Transverse colon (tissue), 4 donors: ENCODE measurements around the gene ZFHX2. TPM values are rescaled to one million over a fixed set of nuclear protein-coding genes. Genes with fewer than 3 reads are reported as not detected.

Experiments
- DNase-seq: peaks from one replicate; pipeline ENCODE4 v3.0.0-alpha.2; 2019
- H3K27ac ChIP-seq, 4 donors: fragments of 200-600 bp; sonication (generic); 2 replicates each; pipeline ENCODE4 v1.5.1; 2016 to 2018; ENCODE audit warnings: inconsistent platforms in 4 of 4
- H3K27me3 ChIP-seq: fragments of 200-600 bp; sonication (generic); 2 replicates; pipeline ENCODE4 v1.5.1; 2017; ENCODE audit warnings: inconsistent platforms
- H3K36me3 ChIP-seq, 4 donors: fragments of 200-600 bp; sonication (generic); 2 replicates each; pipeline ENCODE4 v1.5.1; 2017 to 2019; ENCODE audit warnings: inconsistent platforms in 4 of 4
- H3K4me1 ChIP-seq, 4 donors: fragments of 200-600 bp; sonication (generic); 2 replicates each; pipeline ENCODE4 v1.5.1; 2017 to 2020; ENCODE audit warnings: inconsistent platforms in 4 of 4
- H3K4me3 ChIP-seq, 4 donors: fragments of 200-600 bp; sonication (generic); 1 replicate in 1 of 4; 2 replicates in 3 of 4; pipeline versions ENCODE4 v1.5.1 to v1.6.1; 2017 to 2019; ENCODE audit warnings: inconsistent platforms in 4 of 4
- H3K9me3 ChIP-seq, 2 donors: fragments of 200-600 bp; sonication (generic); 2 replicates each; pipeline ENCODE4 v1.5.1; 2017 to 2019; ENCODE audit warnings: inconsistent platforms in 2 of 2
- EP300 ChIP-seq: sonication (generic); formaldehyde crosslinking; IDR thresholded peaks from one replicate; pipeline ENCODE4 v1.6.1; 2017; ENCODE audit warnings: antibody characterized with exemption, low read depth
- POLR2A ChIP-seq: fragments of 450-650 bp; IDR thresholded peaks from one replicate; pipeline ENCODE4 v1.6.1; 2016; ENCODE audit warnings: antibody characterized with exemption, mild to moderate bottlenecking, moderate library complexity
- POLR2AphosphoS5 ChIP-seq, 3 donors: sonication (generic); formaldehyde crosslinking; IDR thresholded peaks; one replicate each; pipeline ENCODE4 v1.6.1; 2016; ENCODE audit warnings: antibody characterized with exemption in 3 of 3
- WGBS, 2 donors: methylation state at CpG; one replicate each; pipeline ENCODE4 v1.1.5; 2018; ENCODE audit warnings: low coverage in 1 of 2; 5-methylcytosine and 5-hydroxymethylcytosine counted together
- in situ Hi-C, 4 donors: fragments of 200-750 bp; cut with MboI; loops; one replicate each; pipeline versions ENCODE4 v1.15.0 to v1.15.1; 2017; ENCODE audit warnings: low sequenced_read_pairs in 3 of 4, low pct_ligation_motif_present in 1 of 4, low pct_unique_long_range_greater_than_20kb in 1 of 4
- intact Hi-C: fragments of 100-400 bp; cut with DNase I; formaldehyde crosslinking; loops from one replicate; pipeline ENCODE4 v1.15.1; 2023; ENCODE audit warnings: low total_unique reads
- total RNA-seq, 4 donors: library from RNA; depleted of rRNA; stranded (reverse); fragments of >200 nt; gene quantifications; one replicate each; pipeline ENCODE4 v1.1.0, GENCODE V29; 2016
- TF ChIP-seq, protein P1 (sequence below), 5 experiments: fragments of 200-600 bp in 3 of 5; fragments of 450-650 bp in 2 of 5; sonication (generic) in 3 of 5; IDR thresholded peaks; 1 replicate in 2 of 5; 2 replicates in 3 of 5; pipeline ENCODE4 v1.5.1; 2016 to 2017; ENCODE audit warnings: antibody characterized with exemption in 5 of 5, inconsistent platforms in 3 of 5, mild to moderate bottlenecking in 2 of 5, moderate library complexity in 1 of 5

The ZFHX2 gene
- total RNA-seq, 4 donors from 2014 or later, result 0.20 to 1.1 (median 0.68) TPM

DNA sequence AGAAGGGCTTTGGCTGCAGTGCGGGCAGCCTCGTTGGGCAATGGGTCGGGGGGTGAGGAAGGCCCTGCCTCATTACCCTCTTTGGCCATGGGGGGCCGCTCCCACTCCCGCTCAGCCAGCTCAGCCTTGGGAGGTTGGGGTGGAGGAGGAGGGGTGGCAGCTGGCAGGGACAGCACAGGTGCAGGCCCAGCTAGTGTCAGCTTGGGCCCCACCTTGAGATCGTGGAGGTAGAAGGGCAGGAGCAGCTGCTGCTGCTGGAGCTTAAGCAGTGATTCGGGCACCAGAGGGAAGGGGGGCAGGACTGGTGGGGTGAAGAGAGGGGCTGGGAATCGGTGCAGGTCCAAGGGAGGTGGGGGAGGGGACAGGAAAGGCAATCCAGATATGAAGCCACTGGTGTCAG is 26.0 kb downstream of the ZFHX2 start:
- no peaks in the 10 kb centered on the region for H3K36me3 ChIP-seq
- TF ChIP-seq, protein P1, sequence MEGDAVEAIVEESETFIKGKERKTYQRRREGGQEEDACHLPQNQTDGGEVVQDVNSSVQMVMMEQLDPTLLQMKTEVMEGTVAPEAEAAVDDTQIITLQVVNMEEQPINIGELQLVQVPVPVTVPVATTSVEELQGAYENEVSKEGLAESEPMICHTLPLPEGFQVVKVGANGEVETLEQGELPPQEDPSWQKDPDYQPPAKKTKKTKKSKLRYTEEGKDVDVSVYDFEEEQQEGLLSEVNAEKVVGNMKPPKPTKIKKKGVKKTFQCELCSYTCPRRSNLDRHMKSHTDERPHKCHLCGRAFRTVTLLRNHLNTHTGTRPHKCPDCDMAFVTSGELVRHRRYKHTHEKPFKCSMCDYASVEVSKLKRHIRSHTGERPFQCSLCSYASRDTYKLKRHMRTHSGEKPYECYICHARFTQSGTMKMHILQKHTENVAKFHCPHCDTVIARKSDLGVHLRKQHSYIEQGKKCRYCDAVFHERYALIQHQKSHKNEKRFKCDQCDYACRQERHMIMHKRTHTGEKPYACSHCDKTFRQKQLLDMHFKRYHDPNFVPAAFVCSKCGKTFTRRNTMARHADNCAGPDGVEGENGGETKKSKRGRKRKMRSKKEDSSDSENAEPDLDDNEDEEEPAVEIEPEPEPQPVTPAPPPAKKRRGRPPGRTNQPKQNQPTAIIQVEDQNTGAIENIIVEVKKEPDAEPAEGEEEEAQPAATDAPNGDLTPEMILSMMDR (IDR thresholded peaks at IDR 0.05), result no peak
- no peak for TF ChIP-seq POLR2A
- TF ChIP-seq EP300, result no peak
- TF ChIP-seq POLR2AphosphoS5 (IDR thresholded peaks at IDR 0.05), result no peak
- in situ Hi-C loops, result no loop called here
- no peak overlapping the region for H3K4me3 ChIP-seq
- WGBS, 2 donors, result 85% methylated on average over 8 of the region's 8 CpGs; no CpG with 5 or more reads in 1 of the 2 donors
- no peaks in the 10 kb centered on the region for H3K9me3 ChIP-seq
- intact Hi-C loops, result no loop called here
- H3K27ac ChIP-seq, result no peak overlapping the region
- H3K4me1 ChIP-seq, result no peaks in the 10 kb centered on the region
- no peaks in the 10 kb centered on the region for H3K27me3 ChIP-seq
- no peak for DNase-seq

DNA sequence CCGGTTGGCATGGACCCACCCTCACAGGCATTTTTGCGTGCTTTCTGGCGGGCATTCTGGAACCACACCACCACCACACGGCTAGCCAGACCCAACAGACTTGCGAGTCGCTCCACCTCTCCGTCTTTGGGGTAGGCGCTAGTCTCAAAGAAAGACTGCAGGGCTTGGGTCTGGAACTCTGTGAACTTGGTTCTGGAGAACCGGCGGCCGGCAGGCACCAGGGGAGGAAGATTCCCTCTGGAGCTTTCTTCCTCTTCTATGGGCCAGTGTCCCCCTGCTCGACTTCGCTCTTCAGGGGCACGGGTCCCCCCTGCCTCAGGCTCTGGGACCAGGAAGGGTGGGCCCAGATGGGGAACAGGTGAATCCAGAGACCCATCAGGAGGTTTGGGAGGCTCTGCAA is 26.6 kb downstream of the ZFHX2 start:
- no peak for DNase-seq
- Histone ChIP-seq H3K27ac (no peak overlapping the region), H3K4me1 (no peaks in the 10 kb centered on the region), H3K4me3 (no peak overlapping the region), H3K9me3 (no peaks in the 10 kb centered on the region), H3K36me3 (no peaks in the 10 kb centered on the region), H3K27me3 (no peaks in the 10 kb centered on the region)
- intact Hi-C loops, result no loop called here
- WGBS, 2 donors, result 94 to 100% methylated on average over 1 to 11 of the region's 14 CpGs
- in situ Hi-C loops, result no loop called here
- TF ChIP-seq POLR2AphosphoS5 (IDR thresholded peaks at IDR 0.05) (no peak), POLR2A (no peak), EP300 (no peak)
- TF ChIP-seq, protein P1 (IDR thresholded peaks at IDR 0.05), result no peak

DNA sequence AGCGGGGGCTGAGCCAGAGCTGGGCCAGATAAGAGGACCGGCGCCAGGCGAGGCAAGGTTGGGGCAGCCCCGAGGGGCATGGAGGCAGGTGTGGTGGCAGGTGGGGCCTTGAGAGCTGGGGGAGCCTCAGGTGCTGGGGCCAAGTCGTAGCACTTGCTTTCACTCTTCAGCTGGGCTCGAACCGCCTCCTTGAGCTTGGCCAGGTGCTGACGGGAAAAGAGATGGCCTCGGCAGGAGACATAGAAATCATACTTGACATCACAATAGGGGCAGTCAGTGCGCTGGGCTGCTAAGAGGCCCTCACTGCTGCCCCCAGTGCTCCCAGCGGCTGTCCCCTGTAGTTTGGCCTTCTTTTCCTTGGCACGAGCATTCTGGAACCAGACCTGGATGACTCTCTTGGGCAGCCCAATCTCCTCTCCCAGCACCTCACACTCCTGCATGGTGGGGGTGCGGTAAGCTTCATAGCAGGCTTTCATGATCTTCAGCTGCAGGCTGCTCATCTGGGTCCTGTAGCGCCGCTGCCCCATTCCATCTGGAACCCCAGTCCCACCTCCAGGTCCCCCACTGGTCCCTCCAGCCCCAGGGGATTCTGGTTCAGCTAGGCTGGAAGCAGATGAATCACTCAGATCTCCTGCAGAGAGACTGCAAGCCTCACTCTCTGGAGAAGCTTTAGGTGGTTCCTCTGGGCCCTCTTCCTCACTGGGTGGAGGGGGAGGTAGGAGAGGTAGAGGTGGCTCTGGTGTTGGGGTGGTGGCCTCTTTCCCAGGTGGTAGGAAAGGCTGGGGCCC is 28.1 kb downstream of the ZFHX2 start:
- WGBS, 2 donors, result 90 to 93% methylated on average over 5 to 13 of the region's 16 CpGs
- DNase-seq, result no peak
- Histone ChIP-seq H3K4me3 (no peak overlapping the region), H3K27me3 (no peaks in the 10 kb centered on the region), H3K9me3 (no peaks in the 10 kb centered on the region), H3K4me1 (no peaks in the 10 kb centered on the region), H3K27ac (no peak overlapping the region), H3K36me3 (no peaks in the 10 kb centered on the region)
- in situ Hi-C loops (no loop called here), intact Hi-C loops (no loop called here)
- TF ChIP-seq POLR2A (no peak), POLR2AphosphoS5 (IDR thresholded peaks at IDR 0.05) (no peak), EP300 (no peak)
- TF ChIP-seq, protein P1 (IDR thresholded peaks at IDR 0.05), result no peak

DNA sequence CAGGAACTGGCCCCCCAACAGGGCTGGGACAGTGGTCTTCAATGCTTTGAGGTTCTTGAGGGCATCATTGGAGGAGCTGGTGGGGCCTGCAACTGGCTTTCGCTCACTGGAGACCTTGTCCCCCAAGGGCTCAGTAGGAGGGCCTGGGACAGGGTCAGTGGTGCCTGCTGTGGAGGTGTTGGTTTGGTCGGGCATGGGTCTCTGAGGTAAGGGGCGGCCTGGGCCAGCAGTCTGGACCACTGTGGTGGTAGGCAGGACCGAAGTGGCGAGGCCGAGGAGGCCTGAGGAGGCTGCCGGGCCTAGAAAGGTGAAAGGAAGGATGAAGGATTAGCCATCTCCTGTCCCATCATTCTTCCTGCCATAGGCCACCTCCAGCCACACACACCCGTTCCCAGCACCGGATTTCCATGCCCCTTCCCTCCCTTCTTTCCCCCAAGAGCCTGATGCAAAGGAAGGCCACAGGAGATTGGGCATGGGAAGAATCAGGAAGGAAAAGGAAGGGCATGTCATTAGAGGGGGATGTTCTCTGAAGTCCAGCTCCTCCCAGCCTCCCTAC is 28.8 kb downstream of the ZFHX2 start:
- in situ Hi-C loops, result no loop called here

More for the DNA sequence above, 28.8 kb downstream of the ZFHX2 start:
- WGBS, 2 donors, result 93% methylated on average over 9 of the region's 9 CpGs; no CpG with 5 or more reads in 1 of the 2 donors
- H3K4me3 ChIP-seq, result no peak overlapping the region
- H3K9me3 ChIP-seq, result no peaks in the 10 kb centered on the region
- intact Hi-C loops, result no loop called here
- H3K27ac ChIP-seq, result no peak overlapping the region
- TF ChIP-seq POLR2AphosphoS5 (IDR thresholded peaks at IDR 0.05) (no peak), EP300 (no peak), POLR2A (no peak)
- TF ChIP-seq, protein P1 (IDR thresholded peaks at IDR 0.05), result no peak
- no peaks in the 10 kb centered on the region for H3K36me3 ChIP-seq
- no peaks in the 10 kb centered on the region for H3K4me1 ChIP-seq
- DNase-seq, result no peak
- no peaks in the 10 kb centered on the region for H3K27me3 ChIP-seq
